OCI-LY3 (cell line): ENCODE results near the gene THRSP.
"Not testable (repeated sequence)": the region's sequence is repeated elsewhere in the genome, so short reads cannot be mapped to it uniquely, and the experiment has no call there.

ENCODE experiments used
- CTCF ChIP-seq: fragments of 200-600, 300-600 bp; sonication (generic); IDR thresholded peaks from 2 replicates; pipeline ENCODE4 v1.5.1; 2014; ENCODE audit warnings: antibody characterized with exemption, low read length, low read depth
- EZH2phosphoT487 ChIP-seq: fragments of 200-600 bp; shearing (Covaris generic); IDR thresholded peaks from 2 replicates; pipeline ENCODE4 v1.6.1; 2018; ENCODE audit warnings: antibody characterized with exemption, mixed run types, low read depth

GRCh38 chr11:78059749-78060328 lies 3.8 kb upstream of the THRSP start:
- TF ChIP-seq CTCF, EZH2phosphoT487: not testable (repeated sequence)
